Tibial nerve (tissue), 3 donors: ENCODE results near the gene FAM222B.

Source experiments
- CTCF ChIP-seq, 5 experiments: fragments of 200-600 bp in 3 of 5; fragments of 450-650 bp in 2 of 5; sonication (generic) in 3 of 5; IDR thresholded peaks; one replicate each; pipeline ENCODE4 v1.5.1; 2016 to 2019; ENCODE audit warnings: antibody characterized with exemption in 5 of 5, mild to moderate bottlenecking in 3 of 5, moderate library complexity in 2 of 5
- POLR2A ChIP-seq, 2 donors: fragments of 450-650 bp; IDR thresholded peaks; one replicate each; pipeline ENCODE4 v1.6.1; 2017; ENCODE audit warnings: antibody characterized with exemption in 2 of 2, mild to moderate bottlenecking in 2 of 2, moderate library complexity in 2 of 2

DNA sequence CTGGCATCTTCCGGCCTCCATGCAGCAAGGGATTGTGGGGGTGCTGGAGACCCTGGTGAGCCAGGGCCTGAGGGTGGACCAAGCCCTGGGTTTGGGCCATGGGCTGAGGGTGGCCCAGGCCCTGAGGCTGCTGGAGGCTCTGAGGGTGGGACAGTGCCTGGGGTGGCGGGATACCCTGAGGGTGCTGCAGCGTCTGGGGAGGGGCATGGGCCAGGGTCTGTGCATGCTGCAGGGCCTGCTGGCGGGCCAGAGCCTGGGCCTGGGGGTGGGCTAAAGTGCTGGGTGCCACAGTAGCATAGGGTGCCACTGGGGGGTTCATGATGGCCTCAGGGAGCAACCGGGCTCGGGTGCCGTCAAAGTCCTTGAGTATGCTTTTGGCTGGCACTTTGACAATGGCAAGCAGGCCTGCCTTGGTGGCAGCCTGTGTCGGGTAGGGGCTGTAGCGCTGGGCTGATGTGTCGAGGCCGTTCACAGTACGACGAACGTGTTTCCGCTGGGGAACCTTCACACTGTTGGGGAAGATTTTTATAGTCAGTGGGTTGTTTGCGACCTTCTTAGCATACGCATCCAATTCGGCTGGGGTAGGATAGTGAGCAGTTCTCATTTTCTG is 83.2 kb downstream of the FAM222B start:
- TF ChIP-seq POLR2A (IDR thresholded peaks at IDR 0.05) (no peak), CTCF (IDR thresholded peaks at IDR 0.05) (no peak)
